Mucosa of stomach (tissue), 1 donor: Measurements from ENCODE around the gene IL17F.

ENCODE experiments used
- H3K27me3 ChIP-seq: one replicate; pipeline ENCODE4 v1.7.0; 2013; ENCODE audit warnings: mild to moderate bottlenecking, low read length; ENCODE audit not compliant: control insufficient read depth, insufficient read depth
- H3K36me3 ChIP-seq: one replicate; pipeline ENCODE4 v1.7.0; 2013; ENCODE audit warnings: low read length; ENCODE audit not compliant: control insufficient read depth, insufficient read depth
- H3K4me1 ChIP-seq: one replicate; pipeline ENCODE4 v1.7.0; 2013; ENCODE audit warnings: mild to moderate bottlenecking, low read length; ENCODE audit not compliant: control insufficient read depth, insufficient read depth
- H3K4me3 ChIP-seq: one replicate; pipeline ENCODE4 v1.7.0; 2013; ENCODE audit warnings: low read length
- H3K9ac ChIP-seq: one replicate; pipeline ENCODE4 v1.7.0; 2013; ENCODE audit warnings: mild to moderate bottlenecking, low read length, moderate library complexity
- H3K9me3 ChIP-seq: one replicate; pipeline ENCODE4 v1.7.0; 2013; ENCODE audit warnings: mild to moderate bottlenecking, low read length, moderate library complexity; ENCODE audit not compliant: control insufficient read depth
- donor health status: Pancreatic carcinoma.

Gene IL17F

DNA sequence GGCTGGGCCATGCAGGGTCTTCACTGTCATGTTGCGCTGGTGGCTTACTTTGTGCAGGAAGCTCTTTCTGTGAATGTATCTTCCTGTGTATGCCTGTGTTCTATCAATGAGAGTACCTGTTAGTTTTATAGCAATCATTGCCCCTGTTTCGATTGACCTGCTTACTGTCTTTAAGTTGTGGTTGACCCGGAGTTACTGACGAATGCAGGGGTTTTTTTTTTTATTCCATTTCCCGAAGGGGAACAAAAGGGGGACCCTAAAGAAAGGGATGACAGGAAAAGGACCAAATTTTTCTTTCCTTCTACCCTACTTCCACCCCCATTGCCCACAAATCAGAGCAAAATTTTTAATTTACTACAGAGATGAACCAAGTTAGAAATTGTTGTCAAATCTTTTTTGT lies at the start of gene IL17F:
Gene IL17F (minus strand): TSS at position 101 of the 400 bp plus-strand sequence. CDS start 71 bp downstream, at position 30.
- no peak within 1 kb of the TSS for H3K9ac ChIP-seq
- H3K4me3 ChIP-seq = no peak within 1 kb of the TSS
- no peaks in the 10 kb centered on the region for H3K27me3 ChIP-seq
- no peaks in the 10 kb centered on the region for H3K36me3 ChIP-seq
- no peaks in the 10 kb centered on the region for H3K9me3 ChIP-seq
- no peaks in the 10 kb centered on the region for H3K4me1 ChIP-seq

GRCh38 chr6:52293067-52293466 lies 48.8 kb upstream of the IL17F start:
- Histone ChIP-seq H3K9ac (no peak overlapping the region), H3K4me3 (no peak overlapping the region), H3K27me3 (no peaks in the 10 kb centered on the region), H3K36me3 (no peaks in the 10 kb centered on the region), H3K4me1 (peaks cover 8% of the 10 kb centered on the region), H3K9me3 (no peaks in the 10 kb centered on the region)

- no peaks in the 10 kb centered on the region for H3K36me3 ChIP-seq
- no peak overlapping the region for H3K9ac ChIP-seq
- H3K27me3 ChIP-seq = no peaks in the 10 kb centered on the region
- no peak overlapping the region for H3K4me3 ChIP-seq
- H3K9me3 ChIP-seq = no peaks in the 10 kb centered on the region
- H3K4me1 ChIP-seq = peaks cover 15% of the 10 kb centered on the region
These were observed 44.5 kb upstream of the IL17F start for GRCh38 chr6:52288841-52289240.

DNA sequence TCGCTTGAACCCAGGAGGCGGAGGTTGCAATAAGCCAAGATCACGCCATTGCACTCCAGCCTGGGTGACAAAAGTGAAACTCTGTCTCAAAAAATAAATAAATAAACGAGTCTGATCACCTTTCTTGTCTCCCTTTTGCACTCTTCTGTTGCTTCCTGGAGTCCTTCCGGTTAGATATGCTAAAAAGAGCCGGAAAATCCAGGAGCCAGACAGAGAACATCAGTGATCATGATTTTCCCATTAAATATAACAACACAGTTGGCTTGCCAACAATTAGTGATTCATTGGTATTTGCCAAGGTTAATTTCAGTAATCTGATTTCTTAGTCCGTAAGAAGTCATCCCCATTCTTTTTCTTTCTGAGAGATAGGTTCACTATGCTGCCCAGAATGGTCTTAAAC lies 43.9 kb upstream of the IL17F start:
- Histone ChIP-seq H3K9me3 (no peaks in the 10 kb centered on the region), H3K4me3 (no peak overlapping the region), H3K27me3 (no peaks in the 10 kb centered on the region), H3K4me1 (peaks cover 15% of the 10 kb centered on the region), H3K9ac (no peak overlapping the region), H3K36me3 (no peaks in the 10 kb centered on the region)

GRCh38 chr6:52286798-52287432 lies 42.6 kb upstream of the IL17F start:
- H3K4me3 ChIP-seq = no peak overlapping the region
- H3K9ac ChIP-seq = no peak overlapping the region

GRCh38 chr6:52285177-52286068 lies 41.1 kb upstream of the IL17F start:
- Histone ChIP-seq H3K4me3 (peak overlapping the region; percentile 33), H3K27me3 (no peaks in the 10 kb centered on the region), H3K9me3 (no peaks in the 10 kb centered on the region), H3K36me3 (no peaks in the 10 kb centered on the region), H3K4me1 (peaks cover 12% of the 10 kb centered on the region), H3K9ac (no peak overlapping the region)

More at GRCh38 chr6:52286798-52287432, 42.6 kb upstream of the IL17F start:
- Histone ChIP-seq H3K4me1 (peaks cover 12% of the 10 kb centered on the region), H3K36me3 (no peaks in the 10 kb centered on the region), H3K27me3 (no peaks in the 10 kb centered on the region), H3K9me3 (no peaks in the 10 kb centered on the region)

DNA sequence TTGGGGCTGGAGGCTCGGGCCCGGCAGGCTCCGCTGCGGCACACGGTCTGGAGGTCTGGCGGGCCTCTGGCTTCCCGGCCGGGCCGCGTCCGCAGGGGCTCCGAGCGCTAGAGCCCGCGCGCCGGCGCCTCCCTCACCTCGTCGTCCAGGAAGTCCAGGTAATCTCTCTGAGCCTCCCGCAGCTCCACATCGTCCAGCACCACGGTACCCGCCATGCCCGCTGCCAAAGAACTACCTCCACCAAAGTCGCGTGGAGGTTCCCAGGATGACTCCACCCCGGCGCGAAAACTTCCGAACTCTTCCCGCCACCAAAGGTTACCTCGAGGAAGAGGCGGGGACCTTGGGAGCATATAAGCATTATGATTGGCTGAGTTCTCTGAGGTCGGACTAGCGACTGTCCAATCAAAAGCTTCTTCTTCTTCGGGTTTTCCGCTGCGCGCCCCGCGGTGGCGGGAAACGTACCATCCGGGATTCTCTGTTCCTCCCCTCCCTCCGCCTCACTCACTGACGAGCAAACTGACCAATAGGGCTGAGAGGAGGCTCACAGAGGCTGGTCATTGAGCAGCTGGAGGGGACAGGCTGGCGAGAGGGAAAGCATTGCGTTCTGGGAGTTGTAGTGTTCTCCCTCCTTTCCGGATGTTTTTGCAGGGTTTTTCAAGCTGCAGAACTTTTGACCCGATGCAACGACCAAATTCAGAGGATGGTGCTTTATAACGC lies 40.3 kb upstream of the IL17F start, which contains the start of gene MCM3:
Gene MCM3 (minus strand): TSS at position 283 of the 717 bp plus-strand sequence. CDS start 68 bp downstream, at position 215.
- H3K9me3 ChIP-seq = no peaks in the 10 kb centered on the region
- peak within 1 kb of the TSS; percentile 65 for H3K4me3 ChIP-seq
- peak within 1 kb of the TSS; percentile 63 for H3K9ac ChIP-seq
- peaks cover 12% of the 10 kb centered on the region for H3K4me1 ChIP-seq
- H3K27me3 ChIP-seq = no peaks in the 10 kb centered on the region
- no peaks in the 10 kb centered on the region for H3K36me3 ChIP-seq

DNA sequence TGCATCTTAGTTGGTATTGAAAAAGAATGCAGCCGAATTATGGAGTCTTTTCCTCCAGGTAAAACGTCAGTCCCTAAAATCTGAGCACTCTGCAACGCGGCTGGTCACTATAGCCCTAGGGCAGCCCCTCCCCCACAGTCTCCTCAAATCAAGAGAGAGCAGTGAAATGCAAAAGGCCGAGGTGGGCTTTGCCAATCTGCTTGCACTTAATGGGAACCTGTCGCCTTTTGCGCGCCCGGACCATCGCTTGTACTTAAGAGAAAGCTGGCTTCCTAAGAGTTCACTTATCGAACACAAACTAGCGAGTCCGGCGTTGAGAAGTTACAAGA lies 39.8 kb upstream of the IL17F start:
- no peaks in the 10 kb centered on the region for H3K9me3 ChIP-seq
- peaks cover 12% of the 10 kb centered on the region for H3K4me1 ChIP-seq
- peak overlapping the region; percentile 63 for H3K9ac ChIP-seq
- no peaks in the 10 kb centered on the region for H3K36me3 ChIP-seq
- no peaks in the 10 kb centered on the region for H3K27me3 ChIP-seq
- peak overlapping the region; percentile 65 for H3K4me3 ChIP-seq

DNA sequence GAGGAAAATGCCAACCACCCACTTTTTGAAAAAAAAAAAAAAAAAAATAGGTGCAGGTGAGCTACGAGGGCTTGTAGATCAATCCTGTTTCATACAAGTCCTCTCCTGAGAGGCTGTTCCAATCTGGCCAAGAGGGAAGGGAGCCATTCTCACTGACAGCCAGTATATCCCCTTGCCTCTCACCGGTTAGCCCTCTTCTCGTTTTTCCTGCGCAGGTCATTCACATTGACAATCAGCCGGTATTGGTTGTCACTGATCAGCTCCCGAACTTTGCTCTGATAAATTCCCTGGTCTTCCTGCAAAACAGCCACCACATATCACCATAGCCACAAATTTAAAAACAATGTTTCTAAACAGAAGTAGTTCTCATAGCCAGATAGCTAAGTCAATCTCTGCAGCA lies 38.8 kb upstream of the IL17F start:
- no peak overlapping the region for H3K4me3 ChIP-seq

DNA sequence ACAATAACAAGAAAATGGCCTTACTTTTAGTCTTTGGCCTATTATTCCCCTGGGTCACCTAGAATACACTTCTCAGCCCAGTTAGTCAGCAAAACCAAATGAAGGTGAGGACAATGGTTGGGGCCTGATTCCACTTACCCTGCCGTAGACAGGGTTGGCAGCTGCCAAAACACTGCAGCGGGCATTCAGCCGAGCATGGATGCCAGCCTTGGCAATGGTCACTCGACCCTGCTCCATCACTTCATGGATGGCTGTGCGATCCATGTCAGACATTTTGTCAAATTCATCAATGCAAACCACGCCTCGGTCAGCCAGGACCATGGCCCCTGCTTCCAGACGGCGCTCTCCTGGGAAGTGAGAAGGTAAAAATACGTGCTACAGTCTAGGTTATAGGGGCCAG lies 31.8 kb upstream of the IL17F start:
- Histone ChIP-seq H3K27me3 (no peaks in the 10 kb centered on the region), H3K4me3 (no peak overlapping the region), H3K9ac (no peak overlapping the region), H3K36me3 (peaks cover 8% of the 10 kb centered on the region), H3K9me3 (no peaks in the 10 kb centered on the region), H3K4me1 (peaks cover 15% of the 10 kb centered on the region)

More for the DNA sequence above, 38.8 kb upstream of the IL17F start:
- Histone ChIP-seq H3K27me3 (no peaks in the 10 kb centered on the region), H3K36me3 (no peaks in the 10 kb centered on the region), H3K9ac (peak overlapping the region; percentile 2), H3K9me3 (no peaks in the 10 kb centered on the region), H3K4me1 (peaks cover 11% of the 10 kb centered on the region)

DNA sequence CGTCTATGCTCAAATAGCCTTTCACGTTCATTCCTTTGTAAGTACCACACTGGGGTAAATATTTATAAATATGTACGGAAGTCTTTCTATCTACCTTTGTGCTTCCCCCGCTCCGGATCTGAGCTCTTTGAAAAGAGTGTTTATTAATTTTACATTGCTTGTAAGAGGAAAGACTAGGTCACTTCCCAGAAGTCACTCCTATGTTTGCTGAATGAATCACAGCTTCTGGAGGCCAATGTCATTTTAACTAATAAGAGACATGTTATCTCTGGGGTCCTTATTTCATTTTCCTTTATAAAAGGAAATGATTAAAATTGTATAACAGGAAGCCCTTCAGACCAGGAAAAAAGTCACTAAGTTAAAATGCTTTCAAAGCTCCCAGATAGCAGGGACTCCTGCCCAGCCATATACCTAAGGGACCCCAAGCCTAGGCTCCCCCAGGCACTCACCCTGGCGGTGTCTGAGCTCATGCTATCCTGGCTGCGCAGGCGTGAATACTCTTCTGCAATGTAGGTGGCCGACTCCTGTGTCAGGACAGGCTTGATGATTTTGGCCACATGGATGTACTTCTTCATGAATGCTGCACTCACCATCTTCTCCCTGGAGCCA lies 27.7 kb upstream of the IL17F start:
- Histone ChIP-seq H3K27me3 (no peaks in the 10 kb centered on the region), H3K9me3 (no peaks in the 10 kb centered on the region), H3K4me1 (peaks cover 13% of the 10 kb centered on the region), H3K9ac (no peak overlapping the region), H3K4me3 (no peak overlapping the region), H3K36me3 (peaks cover 12% of the 10 kb centered on the region)
